DND-41 (cell line): ENCODE measurements around the gene DDR1.

ENCODE experiments used
- ATAC-seq: fragments of 200-7000 bp; cut with Tn5 transposase; 3 replicates; pipeline ENCODE4 v1.9.1; 2021; ENCODE audit warnings: low read depth; ENCODE audit not compliant: insufficient read depth
- DNase-seq: peaks from one replicate; pipeline ENCODE4 v3.0.0-alpha.2; 2020
- H2AFZ ChIP-seq: 2 replicates; pipeline ENCODE4 v1.6.0; 2012; ENCODE audit warnings: low read depth, low read length
- H3K27ac ChIP-seq: 2 replicates; pipeline ENCODE4 v1.5.1; 2012; ENCODE audit warnings: low read length, inconsistent platforms
- H3K27me3 ChIP-seq: fragments of 200-600 bp; sonication (generic); 2 replicates; pipeline ENCODE4 v1.6.0; 2012; ENCODE audit warnings: low read length, mild to moderate bottlenecking, inconsistent platforms; ENCODE audit not compliant: insufficient read depth, poor library complexity
- H3K36me3 ChIP-seq: 2 replicates; pipeline ENCODE4 v1.5.1; 2012; ENCODE audit warnings: low read length, inconsistent platforms; ENCODE audit not compliant: insufficient read depth
- H3K4me1 ChIP-seq: 2 replicates; pipeline ENCODE4 v1.5.1; 2012; ENCODE audit warnings: mild to moderate bottlenecking, low read length; ENCODE audit not compliant: insufficient read depth
- H3K4me2 ChIP-seq: 2 replicates; pipeline ENCODE4 v1.6.0; 2012; ENCODE audit warnings: mild to moderate bottlenecking, moderate library complexity, low read length, inconsistent platforms; ENCODE audit not compliant: insufficient read depth
- H3K4me3 ChIP-seq, 2 experiments: fragments of 200-600 bp in 1 of 2; shearing (Covaris generic) in 1 of 2; 2 replicates each; pipeline ENCODE4 v1.5.1; 2012 to 2016; ENCODE audit warnings: inconsistent platforms in 2 of 2, low read length in 2 of 2, mild to moderate bottlenecking in 2 of 2, low read depth in 1 of 2, moderate library complexity in 1 of 2
- H3K79me2 ChIP-seq: 2 replicates; pipeline ENCODE4 v1.6.0; 2012; ENCODE audit warnings: low read length, inconsistent platforms; ENCODE audit not compliant: insufficient read depth
- H3K9ac ChIP-seq: 2 replicates; pipeline ENCODE4 v1.6.0; 2012; ENCODE audit warnings: low read depth, mild to moderate bottlenecking, inconsistent platforms, low read length, moderate library complexity
- H3K9me3 ChIP-seq: 2 replicates; pipeline ENCODE4 v1.5.1; 2012; ENCODE audit warnings: low read length, moderate library complexity, mild to moderate bottlenecking, inconsistent platforms; ENCODE audit not compliant: insufficient read depth, severe bottlenecking
- H4K20me1 ChIP-seq: 2 replicates; pipeline ENCODE4 v1.6.0; 2012; ENCODE audit warnings: low read length; ENCODE audit not compliant: insufficient read depth
- CTCF ChIP-seq: IDR thresholded peaks from 2 replicates; pipeline ENCODE4 v1.5.1; 2012; ENCODE audit warnings: borderline replicate concordance, low read length, moderate library complexity, mild to moderate bottlenecking; ENCODE audit not compliant: poor library complexity, severe bottlenecking; ENCODE audit errors: extremely low read depth
- EZH2 ChIP-seq: IDR thresholded peaks from 3 replicates; pipeline ENCODE4 v1.6.1; 2012; ENCODE audit warnings: borderline replicate concordance, low read depth, mild to moderate bottlenecking, moderate library complexity, low read length, inconsistent platforms; ENCODE audit not compliant: severe bottlenecking

Gene DDR1

GRCh38 chr6:30836431-30836866 is 47.9 kb upstream of the DDR1 start:
- Histone ChIP-seq H3K9ac (peak overlapping the region; percentile 74), H4K20me1 (no peaks in the 10 kb centered on the region), H3K9me3 (no peaks in the 10 kb centered on the region), H3K27ac (peak overlapping the region; percentile 89), H3K4me1 (peaks cover 84% of the 10 kb centered on the region), H3K27me3 (no peaks in the 10 kb centered on the region), H2AFZ (no peak overlapping the region), H3K4me3 (no peak overlapping the region), H3K36me3 (no peaks in the 10 kb centered on the region), H3K4me2 (no peak overlapping the region), H3K79me2 (no peaks in the 10 kb centered on the region)
- no peak for ATAC-seq
- TF ChIP-seq EZH2 (no peak), CTCF (no peak)
- DNase-seq, result peak; percentile 16

GRCh38 chr6:30836957-30837356 is 47.4 kb upstream of the DDR1 start:
- no peaks in the 10 kb centered on the region for H4K20me1 ChIP-seq
- H3K4me2 ChIP-seq, result no peak overlapping the region
- no peaks in the 10 kb centered on the region for H3K36me3 ChIP-seq
- no peaks in the 10 kb centered on the region for H3K79me2 ChIP-seq
- H3K27ac ChIP-seq, result peak overlapping the region; percentile 89
- peaks cover 84% of the 10 kb centered on the region for H3K4me1 ChIP-seq
- no peak for ATAC-seq
- no peaks in the 10 kb centered on the region for H3K27me3 ChIP-seq
- H3K4me3 ChIP-seq, result no peak overlapping the region
- no peak overlapping the region for H2AFZ ChIP-seq
- H3K9me3 ChIP-seq, result no peaks in the 10 kb centered on the region
- DNase-seq, result no peak
- H3K9ac ChIP-seq, result peak overlapping the region; percentile 74
- no peak for TF ChIP-seq CTCF
- TF ChIP-seq EZH2, result no peak

GRCh38 chr6:30837432-30837831 is 46.9 kb upstream of the DDR1 start:
- H3K4me1 ChIP-seq, result peaks cover 85% of the 10 kb centered on the region

More at GRCh38 chr6:30837432-30837831, 46.9 kb upstream of the DDR1 start:
- no peak overlapping the region for H3K4me3 ChIP-seq
- H3K4me2 ChIP-seq, result no peak overlapping the region
- H3K27ac ChIP-seq, result peak overlapping the region; percentile 89
- no peaks in the 10 kb centered on the region for H3K27me3 ChIP-seq
- H4K20me1 ChIP-seq, result no peaks in the 10 kb centered on the region
- H2AFZ ChIP-seq, result no peak overlapping the region
- DNase-seq, result no peak
- no peaks in the 10 kb centered on the region for H3K9me3 ChIP-seq
- no peak for TF ChIP-seq EZH2
- no peak for TF ChIP-seq CTCF
- no peaks in the 10 kb centered on the region for H3K79me2 ChIP-seq
- H3K36me3 ChIP-seq, result no peaks in the 10 kb centered on the region
- H3K9ac ChIP-seq, result no peak overlapping the region
- ATAC-seq, result no peak
